ENCODE data around the gene RSPO4.

- TF ChIP-seq, protein P1, sequence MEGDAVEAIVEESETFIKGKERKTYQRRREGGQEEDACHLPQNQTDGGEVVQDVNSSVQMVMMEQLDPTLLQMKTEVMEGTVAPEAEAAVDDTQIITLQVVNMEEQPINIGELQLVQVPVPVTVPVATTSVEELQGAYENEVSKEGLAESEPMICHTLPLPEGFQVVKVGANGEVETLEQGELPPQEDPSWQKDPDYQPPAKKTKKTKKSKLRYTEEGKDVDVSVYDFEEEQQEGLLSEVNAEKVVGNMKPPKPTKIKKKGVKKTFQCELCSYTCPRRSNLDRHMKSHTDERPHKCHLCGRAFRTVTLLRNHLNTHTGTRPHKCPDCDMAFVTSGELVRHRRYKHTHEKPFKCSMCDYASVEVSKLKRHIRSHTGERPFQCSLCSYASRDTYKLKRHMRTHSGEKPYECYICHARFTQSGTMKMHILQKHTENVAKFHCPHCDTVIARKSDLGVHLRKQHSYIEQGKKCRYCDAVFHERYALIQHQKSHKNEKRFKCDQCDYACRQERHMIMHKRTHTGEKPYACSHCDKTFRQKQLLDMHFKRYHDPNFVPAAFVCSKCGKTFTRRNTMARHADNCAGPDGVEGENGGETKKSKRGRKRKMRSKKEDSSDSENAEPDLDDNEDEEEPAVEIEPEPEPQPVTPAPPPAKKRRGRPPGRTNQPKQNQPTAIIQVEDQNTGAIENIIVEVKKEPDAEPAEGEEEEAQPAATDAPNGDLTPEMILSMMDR (conservative IDR thresholded peaks at IDR 0.05 in 1 of 2, IDR thresholded peaks at IDR 0.05 in 1 of 2; ENCODE audit: extremely low read depth in 1 of 2, insufficient read depth in 1 of 2, low read depth in 1 of 2, low read length in 2 of 2), result no peak
- no peak for TF ChIP-seq EZH2 (IDR thresholded peaks at IDR 0.05; ENCODE audit: borderline replicate concordance, low read length)
Measured at GRCh38 chr20:1041845-1042390, 39.8 kb upstream of the RSPO4 start.

Measured in mammary epithelial cell (primary cell).